Stimulated activated naive CD8-positive, alpha-beta T cell treated with anti-CD3 and anti-CD28 coated beads, Interleukin-15, amount 100 ng/mL, for 72 hours (primary cell): Measurements from ENCODE around the gene ASTE1.

Experiments used
- ATAC-seq: fragments of 150-1000 bp; cut with Tn5 transposase; 2 replicates; pipeline ENCODE4 v1.10.0; 2021; ENCODE audit warnings: mild to moderate bottlenecking, moderate library complexity
- DNase-seq, 2 donors: peaks; one replicate each; pipeline ENCODE4 v3.0.0; 2021 to 2022
- H3K27ac Mint-ChIP-seq, 2 donors: one replicate each; pipeline ENCODE4 v1.8.0; 2022; ENCODE audit warnings: mild to moderate bottlenecking in 2 of 2, mixed read lengths in 2 of 2, moderate library complexity in 2 of 2
- H3K27me3 Mint-ChIP-seq: one replicate; pipeline ENCODE4 v1.8.0; 2022; ENCODE audit warnings: mixed read lengths
- H3K4me1 Mint-ChIP-seq: one replicate; pipeline ENCODE4 v1.8.0; 2022; ENCODE audit warnings: mild to moderate bottlenecking, mixed read lengths
- H3K4me3 Mint-ChIP-seq, 2 donors: one replicate each; pipeline ENCODE4 v1.8.0; 2022; ENCODE audit warnings: mild to moderate bottlenecking in 2 of 2, mixed read lengths in 2 of 2, moderate library complexity in 1 of 2
- H3K9me3 Mint-ChIP-seq, 2 donors: one replicate each; pipeline ENCODE4 v1.8.0; 2022; ENCODE audit warnings: mixed read lengths in 2 of 2

Gene ASTE1

DNA sequence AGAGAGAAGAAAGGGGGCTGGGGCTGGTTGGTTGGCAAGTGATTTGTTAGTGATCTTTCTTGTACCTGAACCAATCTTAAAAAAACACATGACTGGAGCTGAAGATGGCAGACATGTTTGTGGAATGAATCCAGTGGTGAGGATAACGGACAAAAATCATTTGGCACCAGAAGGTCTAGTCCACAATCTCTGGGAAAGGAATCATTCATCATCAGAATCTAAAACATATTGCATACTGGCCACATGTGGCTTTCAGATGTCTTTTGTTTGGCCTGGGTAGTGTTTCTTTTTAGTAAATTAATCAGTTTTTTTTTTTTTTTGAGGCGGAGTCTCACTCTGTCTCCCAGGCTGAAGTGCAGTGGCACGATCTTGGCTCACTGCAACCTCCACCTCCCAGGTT is 5.0 kb upstream of the ASTE1 start:
- DNase-seq (no peak), ATAC-seq (no peak)
- Mint-ChIP-seq H3K27me3 (no peaks in the 10 kb centered on the region), H3K27ac (no peak overlapping the region), H3K4me1 (peaks cover 9% of the 10 kb centered on the region), H3K4me3 (no peak overlapping the region), H3K9me3 (no peaks in the 10 kb centered on the region)

DNA sequence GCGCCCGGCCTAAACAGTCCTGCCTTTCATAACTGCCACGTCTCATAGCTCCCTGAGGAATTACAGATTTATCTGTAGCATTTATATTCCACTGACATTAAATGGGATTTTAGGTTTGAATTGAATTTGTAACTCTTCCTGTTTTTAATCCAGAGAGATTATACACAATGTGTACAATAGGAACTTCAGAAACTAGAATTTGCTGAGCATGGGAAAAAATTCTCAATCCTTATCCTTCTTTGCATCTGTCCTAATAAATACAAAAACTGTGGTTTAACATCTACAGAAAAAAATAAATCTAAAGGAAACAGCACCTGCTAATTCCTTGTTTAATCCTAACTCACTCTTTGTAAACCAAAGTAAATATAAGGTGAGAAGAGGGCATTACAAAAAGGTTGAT is 2.2 kb upstream of the ASTE1 start:
- Mint-ChIP-seq H3K4me1 (peaks cover 31% of the 10 kb centered on the region), H3K27me3 (no peaks in the 10 kb centered on the region), H3K4me3 (no peak overlapping the region), H3K9me3 (no peaks in the 10 kb centered on the region), H3K27ac (no peak overlapping the region)
- ATAC-seq (no peak), DNase-seq (no peak)

DNA sequence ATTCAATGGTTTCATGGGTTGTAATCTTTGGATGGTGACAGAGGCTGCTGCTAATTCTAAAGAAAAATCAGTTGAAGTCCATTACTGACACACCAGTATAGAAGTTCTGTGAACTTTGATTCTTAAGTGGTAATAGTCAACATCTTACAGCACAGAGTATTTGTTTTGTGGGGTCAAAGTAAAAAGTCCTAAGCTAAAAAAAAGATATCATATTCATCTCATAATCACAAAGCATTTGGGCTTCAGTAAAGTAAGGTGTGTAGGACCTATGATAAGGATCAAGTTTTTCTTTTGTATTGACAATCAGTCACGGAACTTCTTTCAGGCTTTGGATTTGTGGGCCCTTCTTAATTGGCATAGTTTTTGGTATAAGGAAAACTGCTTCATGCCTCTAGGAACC is 1.1 kb downstream of the ASTE1 start:
- no peak for DNase-seq
- Mint-ChIP-seq H3K27me3 (no peaks in the 10 kb centered on the region), H3K9me3 (no peaks in the 10 kb centered on the region), H3K4me3 (peak overlapping the region; percentile 84 to 93), H3K27ac (peak overlapping the region; percentile 98), H3K4me1 (peaks cover 50% of the 10 kb centered on the region)
- ATAC-seq = no peak

DNA sequence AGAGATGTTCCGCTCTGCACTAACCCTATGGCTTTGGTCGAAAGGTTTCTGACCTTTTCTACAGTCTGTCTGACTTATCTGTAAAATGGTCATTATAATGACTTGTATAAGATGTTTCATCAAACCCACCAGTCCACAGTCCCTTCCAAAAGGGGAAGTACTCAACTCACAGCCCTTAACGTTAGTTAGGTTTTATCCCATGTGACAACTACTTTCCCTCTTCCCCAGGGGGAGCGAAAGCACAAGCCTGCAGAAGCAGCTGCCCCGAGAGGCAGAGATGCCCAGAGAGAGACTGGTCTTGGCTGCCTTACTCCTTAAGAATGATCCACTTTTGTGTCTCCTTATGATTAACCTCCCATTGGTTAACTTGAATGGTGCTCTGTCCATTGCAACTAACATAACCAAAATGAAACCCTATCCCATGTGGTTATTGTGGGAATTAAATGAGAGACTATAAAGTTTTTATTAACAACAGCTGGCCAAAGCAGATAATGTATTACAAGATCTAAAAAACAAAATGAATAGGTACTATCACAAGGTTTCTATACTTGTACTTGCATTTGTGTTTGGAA is 6.4 kb downstream of the ASTE1 start:
- Mint-ChIP-seq H3K4me3 (no peak overlapping the region), H3K27ac (no peak overlapping the region), H3K27me3 (no peaks in the 10 kb centered on the region), H3K9me3 (no peaks in the 10 kb centered on the region), H3K4me1 (peaks cover 38% of the 10 kb centered on the region)
- ATAC-seq = peak; percentile 31
- no peak for DNase-seq

DNA sequence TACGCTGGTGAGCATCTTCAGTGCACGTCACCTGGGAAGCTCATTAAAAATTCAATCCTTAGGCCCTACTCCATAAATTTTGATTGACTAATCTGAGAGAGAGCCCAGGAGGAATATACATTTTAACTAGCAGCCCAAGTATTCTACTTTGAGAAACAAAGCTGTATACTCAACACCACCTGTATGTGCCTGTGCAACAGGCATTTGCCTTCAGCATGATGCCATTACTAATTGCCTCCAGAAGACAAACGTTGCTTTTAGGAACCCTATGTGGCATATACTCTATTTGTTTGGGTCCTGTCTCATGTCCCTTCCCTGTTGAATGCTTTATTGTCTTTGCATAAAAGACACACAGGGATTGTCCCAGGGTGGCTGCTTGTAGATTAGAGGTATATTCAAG is 7.7 kb downstream of the ASTE1 start:
- no peaks in the 10 kb centered on the region for H3K27me3 Mint-ChIP-seq
- H3K27ac Mint-ChIP-seq = no peak overlapping the region
- ATAC-seq (no peak), DNase-seq (no peak)
- H3K9me3 Mint-ChIP-seq = no peaks in the 10 kb centered on the region
- H3K4me3 Mint-ChIP-seq = no peak overlapping the region
- H3K4me1 Mint-ChIP-seq = peaks cover 25% of the 10 kb centered on the region

DNA sequence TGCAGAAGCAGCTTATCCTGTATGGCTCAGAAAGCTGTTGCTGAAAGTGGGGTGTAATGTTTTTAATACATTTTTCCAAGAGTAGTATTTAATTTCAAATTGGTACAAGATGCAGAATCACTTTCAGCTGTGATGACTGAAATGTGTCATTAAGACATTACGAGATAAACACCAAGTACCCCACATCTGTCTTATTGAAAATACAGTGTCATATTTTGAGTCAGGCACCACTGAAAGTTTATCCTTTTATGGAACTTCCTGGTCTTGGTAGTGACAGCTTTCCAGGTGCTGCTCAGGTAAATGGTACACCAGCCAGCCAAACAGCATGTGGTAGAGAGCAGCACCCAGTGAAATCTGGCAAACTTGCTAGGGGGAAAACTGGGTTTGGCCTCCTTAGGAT is 16.9 kb downstream of the ASTE1 start:
- no peaks in the 10 kb centered on the region for H3K27me3 Mint-ChIP-seq
- no peaks in the 10 kb centered on the region for H3K9me3 Mint-ChIP-seq

DNA sequence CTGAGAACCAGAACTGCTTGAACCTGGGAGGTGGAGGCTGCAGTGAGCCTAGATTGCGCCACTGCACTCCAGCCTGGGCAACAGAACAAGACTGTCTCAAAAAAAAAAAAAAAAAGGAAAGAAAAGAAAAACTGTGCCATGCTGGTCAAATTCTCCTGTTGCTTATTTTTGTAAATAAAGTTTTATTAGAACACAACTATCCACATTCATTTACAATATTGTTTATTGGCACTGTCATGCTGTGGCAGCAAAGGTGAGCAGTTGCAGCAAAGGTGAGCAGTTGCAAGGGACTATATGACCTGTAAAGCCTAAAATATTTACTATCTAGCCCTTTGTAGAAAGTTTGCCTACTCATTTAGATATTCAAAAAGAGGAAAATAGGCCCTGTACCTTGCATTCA is 18.3 kb downstream of the ASTE1 start:
- H3K4me1 Mint-ChIP-seq = peaks cover 17% of the 10 kb centered on the region
- H3K9me3 Mint-ChIP-seq = no peaks in the 10 kb centered on the region
- no peak for DNase-seq
- no peak for ATAC-seq
- H3K27me3 Mint-ChIP-seq = no peaks in the 10 kb centered on the region
- peak overlapping the region in 1 of 2 donors; percentile 27 for H3K27ac Mint-ChIP-seq
- no peak overlapping the region for H3K4me3 Mint-ChIP-seq

More for the DNA sequence above, 16.9 kb downstream of the ASTE1 start:
- ATAC-seq (peak; percentile 60), DNase-seq (no peak)
- Mint-ChIP-seq H3K4me3 (no peak overlapping the region), H3K27ac (no peak overlapping the region), H3K4me1 (peaks cover 4% of the 10 kb centered on the region)

DNA sequence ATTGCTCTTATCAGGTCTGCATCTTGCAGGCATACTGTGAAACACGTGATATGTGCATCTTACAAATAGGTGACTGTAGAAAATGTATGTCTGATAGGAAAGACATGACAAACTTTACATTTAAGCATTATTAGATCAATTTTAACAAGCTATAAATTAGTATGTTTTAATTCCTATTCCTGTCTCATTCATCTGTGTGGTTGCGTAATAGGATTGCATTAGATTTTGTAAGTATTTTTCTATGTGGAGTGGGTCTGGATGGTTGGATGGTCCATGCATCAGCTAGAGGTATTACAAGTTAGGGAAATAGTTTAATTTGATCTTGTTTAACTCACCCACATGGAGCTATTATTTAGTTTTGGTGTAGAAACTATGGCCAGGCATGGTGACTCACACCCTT is 18.8 kb downstream of the ASTE1 start:
- ATAC-seq (no peak), DNase-seq (no peak)
- H3K4me3 Mint-ChIP-seq = no peak overlapping the region
- H3K27ac Mint-ChIP-seq = no peak overlapping the region
- no peaks in the 10 kb centered on the region for H3K9me3 Mint-ChIP-seq
- H3K4me1 Mint-ChIP-seq = peaks cover 18% of the 10 kb centered on the region
- no peaks in the 10 kb centered on the region for H3K27me3 Mint-ChIP-seq

DNA sequence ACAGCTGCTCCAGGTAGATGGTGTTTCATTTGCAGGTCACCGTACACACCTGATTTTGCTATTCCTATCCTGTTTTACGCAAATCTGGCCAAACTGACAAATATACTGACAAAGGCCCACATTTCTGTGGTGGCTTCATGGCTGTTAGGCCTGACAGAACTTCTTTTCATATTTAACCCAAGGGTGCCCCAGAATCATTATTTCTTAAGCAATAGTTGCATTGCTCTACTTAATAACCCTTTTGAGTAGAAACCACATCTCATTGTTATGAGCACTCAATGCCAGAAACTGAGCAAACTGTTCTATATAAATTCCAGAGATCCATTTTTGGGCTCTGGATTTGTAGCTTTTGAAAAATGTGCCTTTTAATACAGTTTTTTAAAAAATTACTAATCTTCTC is 19.4 kb downstream of the ASTE1 start:
- H3K9me3 Mint-ChIP-seq = no peaks in the 10 kb centered on the region
- H3K4me3 Mint-ChIP-seq = no peak overlapping the region
- H3K27me3 Mint-ChIP-seq = no peaks in the 10 kb centered on the region
- peaks cover 18% of the 10 kb centered on the region for H3K4me1 Mint-ChIP-seq
- DNase-seq (no peak), ATAC-seq (no peak)
- H3K27ac Mint-ChIP-seq = no peak overlapping the region

DNA sequence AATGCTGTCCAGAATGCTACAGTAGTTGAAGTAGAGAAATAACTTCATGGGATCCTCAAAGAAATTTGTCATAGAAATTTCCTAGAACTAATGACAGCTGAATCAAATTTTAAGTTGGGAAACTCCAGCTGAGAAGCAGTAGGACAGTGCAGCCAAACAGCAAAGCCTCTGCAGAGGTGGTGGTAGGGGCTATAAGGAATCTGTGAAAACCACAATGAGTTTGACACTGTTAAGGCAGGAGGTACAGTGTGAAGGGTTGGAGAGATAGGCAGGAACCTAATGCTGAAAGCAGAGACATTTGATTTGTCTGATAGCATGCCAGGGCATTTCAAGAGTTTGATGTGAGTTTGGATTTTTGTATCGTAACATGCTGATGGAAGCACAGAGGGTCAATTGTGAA is 22.0 kb downstream of the ASTE1 start:
- Mint-ChIP-seq H3K9me3 (no peaks in the 10 kb centered on the region), H3K4me3 (no peak overlapping the region), H3K4me1 (peaks cover 18% of the 10 kb centered on the region), H3K27me3 (no peaks in the 10 kb centered on the region), H3K27ac (peak overlapping the region in 1 of 2 donors; percentile 87)
- DNase-seq (no peak), ATAC-seq (peak; percentile 58)

DNA sequence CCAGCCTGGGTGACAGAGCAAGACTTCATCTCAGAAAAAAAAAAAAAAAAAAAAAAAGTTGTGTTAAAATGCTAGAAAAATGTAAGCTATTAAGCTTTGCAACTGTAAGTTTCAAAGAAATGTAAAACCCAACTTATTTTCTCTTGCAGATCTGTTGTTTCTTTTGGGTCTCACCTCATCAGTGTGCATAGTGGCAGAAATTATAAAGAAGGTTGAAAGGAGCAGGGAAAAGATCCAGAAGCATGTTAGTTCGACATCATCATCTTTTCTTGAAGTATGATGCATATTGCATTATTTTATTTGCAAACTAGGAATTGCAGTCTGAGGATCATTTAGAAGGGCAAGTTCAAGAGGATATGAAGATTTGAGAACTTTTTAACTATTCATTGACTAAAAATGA is 25.6 kb downstream of the ASTE1 start:
- no peak overlapping the region for H3K4me3 Mint-ChIP-seq
- H3K9me3 Mint-ChIP-seq = no peaks in the 10 kb centered on the region
- no peaks in the 10 kb centered on the region for H3K27me3 Mint-ChIP-seq
- no peak for DNase-seq
- peaks cover 18% of the 10 kb centered on the region for H3K4me1 Mint-ChIP-seq
- ATAC-seq = no peak
- no peak overlapping the region for H3K27ac Mint-ChIP-seq

DNA sequence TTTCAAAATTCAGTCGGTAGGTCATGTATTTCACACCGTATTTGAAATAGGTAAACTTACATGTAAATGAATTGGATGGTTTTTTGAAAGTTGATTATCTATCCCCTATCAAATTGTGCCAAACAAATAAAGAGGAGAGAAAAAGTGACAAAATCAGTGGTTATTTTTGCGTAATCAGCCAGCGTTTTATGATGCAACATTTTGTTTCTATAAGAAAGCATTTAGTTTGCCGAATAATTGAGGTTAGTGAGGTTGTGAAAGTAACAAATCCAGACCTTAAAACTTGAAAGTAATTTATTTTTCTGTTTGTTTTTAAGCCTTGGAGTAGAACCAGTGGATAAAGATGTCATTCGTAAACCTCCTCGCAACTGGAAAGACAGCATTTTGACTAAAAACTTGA is 29.3 kb downstream of the ASTE1 start:
- DNase-seq = no peak
- Mint-ChIP-seq H3K27ac (peak overlapping the region in 1 of 2 donors; percentile 34), H3K9me3 (no peaks in the 10 kb centered on the region), H3K4me3 (no peak overlapping the region), H3K27me3 (no peaks in the 10 kb centered on the region), H3K4me1 (no peaks in the 10 kb centered on the region)
- no peak for ATAC-seq

DNA sequence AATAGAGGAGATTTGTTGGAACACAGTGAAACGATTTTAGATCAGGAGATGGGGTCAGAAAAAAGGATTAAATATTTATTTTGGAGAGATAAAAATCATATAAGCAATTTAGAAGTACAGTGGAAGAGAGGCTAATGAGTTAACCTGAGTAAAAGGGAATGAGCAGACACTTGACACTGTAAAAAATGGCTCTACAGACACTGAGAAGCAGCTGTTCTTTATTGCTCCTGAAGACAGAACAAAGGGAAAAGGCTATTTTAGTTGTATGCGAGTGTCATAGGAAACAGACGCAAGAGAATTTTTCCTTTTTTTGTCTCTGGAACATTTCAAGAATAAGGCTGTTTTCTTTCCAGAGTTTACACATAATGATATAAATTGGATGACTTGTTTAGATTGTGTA is 34.3 kb downstream of the ASTE1 start:
- DNase-seq (no peak), ATAC-seq (no peak)
- Mint-ChIP-seq H3K9me3 (no peaks in the 10 kb centered on the region), H3K4me3 (no peak overlapping the region), H3K27ac (no peak overlapping the region), H3K27me3 (no peaks in the 10 kb centered on the region), H3K4me1 (no peaks in the 10 kb centered on the region)

DNA sequence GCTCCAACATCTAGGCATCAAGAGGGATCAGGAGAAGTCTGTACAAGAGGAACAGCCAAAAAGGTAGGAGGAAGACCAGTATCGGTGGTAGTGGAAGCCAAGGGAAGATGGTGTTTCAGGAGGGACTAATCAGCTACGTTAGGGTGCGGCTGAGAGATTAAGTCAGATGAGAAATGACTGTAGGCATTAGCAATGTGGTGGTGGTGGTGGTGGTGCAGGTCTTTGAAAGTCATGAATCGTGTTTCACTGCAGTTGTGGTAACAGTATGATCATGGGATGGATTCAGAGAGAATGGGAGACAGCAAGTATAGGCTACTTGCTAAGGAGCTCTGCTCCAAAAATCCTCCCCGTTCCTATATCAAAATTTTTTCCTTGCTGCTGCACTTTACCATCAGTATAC is 35.5 kb downstream of the ASTE1 start:
- DNase-seq (no peak), ATAC-seq (no peak)
- no peak overlapping the region for H3K4me3 Mint-ChIP-seq
- H3K27me3 Mint-ChIP-seq = no peaks in the 10 kb centered on the region
- H3K9me3 Mint-ChIP-seq = no peaks in the 10 kb centered on the region
- H3K4me1 Mint-ChIP-seq = no peaks in the 10 kb centered on the region
- peak overlapping the region in 1 of 2 donors; percentile 26 for H3K27ac Mint-ChIP-seq

DNA sequence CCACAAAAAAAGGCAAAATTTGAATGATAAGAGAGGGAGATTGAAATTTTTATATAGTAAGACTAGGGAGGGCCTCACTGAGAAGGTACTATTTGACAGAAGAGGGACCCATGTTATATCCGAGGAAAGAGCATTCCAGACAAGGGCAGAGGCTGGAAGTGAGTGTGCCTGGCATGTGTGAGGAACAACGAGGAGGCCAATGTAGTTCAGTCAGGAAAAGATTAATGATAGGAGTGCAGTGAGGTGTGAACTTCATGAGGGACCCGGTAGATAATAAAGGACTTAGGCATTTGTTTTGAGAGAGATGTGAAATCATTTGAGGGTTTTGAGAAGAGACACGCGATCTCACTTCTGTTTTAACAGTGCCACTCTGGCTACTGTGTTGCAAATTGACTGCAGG is 36.3 kb downstream of the ASTE1 start:
- no peak for ATAC-seq

DNA sequence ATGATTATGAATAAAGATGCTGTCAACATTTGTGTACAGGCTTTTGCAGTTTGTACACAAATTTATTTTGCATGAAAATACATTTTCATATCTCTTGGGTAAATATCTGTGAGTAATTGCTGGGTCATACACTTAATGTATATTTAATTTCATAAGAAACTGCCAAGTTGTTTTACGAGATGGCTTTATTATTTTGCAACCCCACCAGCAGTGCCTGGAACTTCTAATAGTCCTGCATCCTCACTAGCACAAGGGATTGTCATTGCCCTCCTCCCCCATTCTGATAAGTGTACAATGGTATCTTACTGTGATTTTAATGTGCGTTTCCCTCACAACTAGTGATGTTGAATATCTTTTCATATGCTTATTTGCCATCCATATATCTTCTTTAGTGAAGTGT is 45.2 kb downstream of the ASTE1 start:
- H3K4me1 Mint-ChIP-seq = no peaks in the 10 kb centered on the region
- ATAC-seq (no peak), DNase-seq (no peak)
- no peak overlapping the region for H3K27ac Mint-ChIP-seq
- no peaks in the 10 kb centered on the region for H3K27me3 Mint-ChIP-seq
- H3K4me3 Mint-ChIP-seq = no peak overlapping the region
- no peaks in the 10 kb centered on the region for H3K9me3 Mint-ChIP-seq

More for the DNA sequence above, 36.3 kb downstream of the ASTE1 start:
- no peak overlapping the region for H3K4me3 Mint-ChIP-seq
- no peaks in the 10 kb centered on the region for H3K27me3 Mint-ChIP-seq
- no peaks in the 10 kb centered on the region for H3K4me1 Mint-ChIP-seq
- no peaks in the 10 kb centered on the region for H3K9me3 Mint-ChIP-seq
- DNase-seq = no peak
- no peak overlapping the region for H3K27ac Mint-ChIP-seq

DNA sequence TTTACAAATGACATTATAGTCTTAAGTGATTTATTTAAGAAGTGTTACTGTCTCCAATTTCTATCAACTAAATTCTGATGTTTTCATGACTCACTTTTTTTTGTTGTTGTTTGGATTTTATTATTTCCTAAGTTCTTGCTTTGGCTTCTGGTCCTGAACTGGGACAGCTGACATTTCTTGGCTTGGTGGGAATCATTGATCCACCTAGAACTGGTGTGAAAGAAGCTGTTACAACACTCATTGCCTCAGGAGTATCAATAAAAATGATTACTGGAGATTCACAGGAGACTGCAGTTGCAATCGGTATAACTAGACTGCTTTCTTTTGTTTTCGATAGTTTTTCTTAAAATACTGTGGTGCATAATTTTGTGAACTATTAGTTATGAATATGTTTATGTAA is 47.5 kb downstream of the ASTE1 start:
- DNase-seq (no peak), ATAC-seq (no peak)
- Mint-ChIP-seq H3K27me3 (no peaks in the 10 kb centered on the region), H3K4me3 (no peak overlapping the region), H3K9me3 (no peaks in the 10 kb centered on the region), H3K4me1 (no peaks in the 10 kb centered on the region), H3K27ac (peak overlapping the region in 1 of 2 donors; percentile 14)
